PC-9 (cell line): ENCODE measurements around the gene ABLIM2. TPM values are rescaled to one million over a fixed set of nuclear protein-coding genes. Genes with fewer than 3 reads are reported as not detected.

Source experiments
- BruUV-seq: library from RNA; stranded (reverse); fragments of 400-500 nt; replicated peaks from 2 replicates; lab custom pipeline; 2021; lab: Mats Ljungman, UMichigan
- CTCF ChIA-PET: fragments of 300-600 bp; sonication (Branson Sonifier 250); formaldehyde crosslinking; loops from one replicate; lab custom pipeline; 2022; ENCODE audit warnings: antibody characterized with exemption; lab: Charles Lee
- POLR2A ChIA-PET: fragments of 300-600 bp; sonication (Branson Sonifier 250); formaldehyde crosslinking; loops from one replicate; lab custom pipeline; 2022; ENCODE audit warnings: antibody characterized with exemption; ENCODE audit not compliant: unreplicated experiment; lab: Charles Lee
- DNase-seq, 2 experiments: peaks; one replicate each; pipeline versions ENCODE4 v3.0.0 to v3.0.0-alpha.2; 2015 to 2022; ENCODE audit warnings: mixed read lengths in 1 of 2
- H2AFZ ChIP-seq: fragments of 200-600 bp; sonication (generic); 2 replicates; pipeline ENCODE4 v1.8.1; 2017; ENCODE audit warnings: antibody characterized with exemption
- H3F3A ChIP-seq: fragments of 200-600 bp; sonication (generic); 2 replicates; pipeline ENCODE4 v1.8.1; 2017; ENCODE audit warnings: antibody characterized with exemption, mild to moderate bottlenecking, low read depth; ENCODE audit not compliant: insufficient read depth
- H3K27ac ChIP-seq: fragments of 200-600 bp; sonication (generic); 2 replicates; pipeline ENCODE4 v1.6.1; 2016; ENCODE audit warnings: mixed run types
- H3K27me3 ChIP-seq: fragments of 200-600 bp; sonication (generic); 2 replicates; pipeline ENCODE4 v1.6.1; 2016; ENCODE audit warnings: low read depth, mixed run types; ENCODE audit not compliant: insufficient read depth
- H3K36me3 ChIP-seq: fragments of 200-600 bp; sonication (generic); 2 replicates; pipeline ENCODE4 v1.6.1; 2016; ENCODE audit warnings: low read depth, mixed run types
- H3K4me1 ChIP-seq: fragments of 200-600 bp; sonication (generic); replicated peaks from 2 replicates; pipeline ENCODE4 v1.6.1; 2016; ENCODE audit warnings: mixed run types; ENCODE audit not compliant: insufficient read depth
- H3K4me2 ChIP-seq: fragments of 200-600 bp; sonication (generic); 2 replicates; pipeline ENCODE4 v1.6.1; 2017; ENCODE audit warnings: mixed run types
- H3K4me3 ChIP-seq: fragments of 200-600 bp; sonication (generic); 2 replicates; pipeline ENCODE4 v1.6.1; 2016; ENCODE audit warnings: mixed run types
- H3K79me2 ChIP-seq: fragments of 200-600 bp; sonication (generic); 2 replicates; pipeline ENCODE4 v1.6.1; 2017; ENCODE audit warnings: low read depth, mixed run types
- H3K9me2 ChIP-seq: fragments of 200-600 bp; sonication (generic); 2 replicates; pipeline ENCODE4 v1.8.1; 2017; ENCODE audit warnings: mild to moderate bottlenecking; ENCODE audit not compliant: insufficient read depth
- H3K9me3 ChIP-seq: fragments of 200-600 bp; sonication (generic); 2 replicates; pipeline ENCODE4 v1.8.1; 2016; ENCODE audit warnings: low read depth; ENCODE audit not compliant: insufficient read depth
- H4K20me1 ChIP-seq: fragments of 200-600 bp; sonication (generic); 2 replicates; pipeline ENCODE4 v1.8.1; 2017; ENCODE audit not compliant: insufficient read depth
- CTCF ChIP-seq: fragments of 200-600 bp; sonication (generic); conservative IDR thresholded peaks from 2 replicates; pipeline ENCODE4 v1.6.1; 2017; ENCODE audit warnings: mixed run types, antibody characterized with exemption, mild to moderate bottlenecking, moderate library complexity
- EZH2 ChIP-seq: fragments of 200-600 bp; sonication (generic); IDR thresholded peaks from 2 replicates; pipeline ENCODE4 v1.8.0; 2017; ENCODE audit warnings: antibody characterized with exemption, low read depth
- intact Hi-C: fragments of 100-400 bp; cut with micrococcal nuclease; formaldehyde crosslinking; loops from one replicate; pipeline ENCODE4 v1.10.0; 2022; ENCODE audit not compliant: unreplicated experiment
- total RNA-seq: library from RNA; stranded (reverse); gene quantifications from 2 replicates; pipeline ENCODE4 v1.2.3, GENCODE V29; 2021

ABLIM2 gene
- total RNA-seq, 1 experiment from 2014 or later, result 1.6 TPM

GRCh38 chr4:8159537-8160232, 1.1 kb upstream of the ABLIM2 start:
- H3K27ac ChIP-seq, result no peak overlapping the region
- POLR2A ChIA-PET, result no interaction called here

GRCh38 chr4:8157944-8158709, 486 bp downstream of the ABLIM2 start:
- no TSS peak for BruUV-seq
- peak overlapping the region; percentile 80 for H3K4me2 ChIP-seq
- H3K36me3 ChIP-seq, result no peaks in the 10 kb centered on the region
- H4K20me1 ChIP-seq, result no peaks in the 10 kb centered on the region
- intact Hi-C loops, result no loop called here
- H3K27me3 ChIP-seq, result no peaks in the 10 kb centered on the region
- no peaks in the 10 kb centered on the region; the same call in 1 of the 2 replicates for H3K4me1 ChIP-seq
- ChIA-PET CTCF (interaction anchor here (0.7 kb wide), 1 partner anchor 356 kb away, joined by 3 read pairs; no protein-coding TSS in a partner anchor), POLR2A (no interaction called here)
- DNase-seq, result no peak
- no peaks in the 10 kb centered on the region for H3K9me3 ChIP-seq
- no peaks in the 10 kb centered on the region for H3K9me2 ChIP-seq
- H3K4me3 ChIP-seq, result peak overlapping the region; percentile 58
- H2AFZ ChIP-seq, result peak overlapping the region; percentile 58; the same call in 1 of the 2 replicates
- TF ChIP-seq CTCF (no peak), EZH2 (no peak)
- H3F3A ChIP-seq, result no peaks in the 10 kb centered on the region
- H3K27ac ChIP-seq, result no peak overlapping the region
- H3K79me2 ChIP-seq, result no peaks in the 10 kb centered on the region

More at GRCh38 chr4:8159537-8160232, 1.1 kb upstream of the ABLIM2 start:
- TF ChIP-seq EZH2 (no peak), CTCF (no peak)
- H3F3A ChIP-seq, result no peaks in the 10 kb centered on the region
- H3K9me3 ChIP-seq, result no peaks in the 10 kb centered on the region
- H3K4me1 ChIP-seq, result no peaks in the 10 kb centered on the region; the same call in 1 of the 2 replicates
- no peaks in the 10 kb centered on the region for H3K79me2 ChIP-seq
- CTCF ChIA-PET, result interaction anchor here (0.7 kb wide), 1 partner anchor 17 kb away, joined by 3 read pairs; no protein-coding TSS in a partner anchor
- intact Hi-C loops, result no loop called here
- H3K9me2 ChIP-seq, result no peaks in the 10 kb centered on the region
- no peaks in the 10 kb centered on the region for H4K20me1 ChIP-seq
- no peaks in the 10 kb centered on the region for H3K36me3 ChIP-seq
- H2AFZ ChIP-seq, result peak overlapping the region; percentile 93
- peak overlapping the region; percentile 90 for H3K4me3 ChIP-seq
- no peak for DNase-seq
- peak overlapping the region; percentile 85 for H3K4me2 ChIP-seq
- H3K27me3 ChIP-seq, result no peaks in the 10 kb centered on the region
- no TSS peak for BruUV-seq

- no peaks in the 10 kb centered on the region for H3K9me3 ChIP-seq
- H3K4me3 ChIP-seq, result no peak overlapping the region
- no peaks in the 10 kb centered on the region for H3F3A ChIP-seq
- H3K79me2 ChIP-seq, result no peaks in the 10 kb centered on the region
- intact Hi-C loops, result no loop called here
- no TSS peak for BruUV-seq
- H4K20me1 ChIP-seq, result no peaks in the 10 kb centered on the region
- no peaks in the 10 kb centered on the region for H3K27me3 ChIP-seq
- H2AFZ ChIP-seq, result no peak overlapping the region
- no peaks in the 10 kb centered on the region; the same call in 1 of the 2 replicates for H3K4me1 ChIP-seq
- CTCF ChIA-PET, result no interaction called here
- no peak for DNase-seq
- no peaks in the 10 kb centered on the region for H3K36me3 ChIP-seq
- TF ChIP-seq CTCF (no peak), EZH2 (no peak)
- H3K4me2 ChIP-seq, result no peak overlapping the region
- no peaks in the 10 kb centered on the region for H3K9me2 ChIP-seq
- POLR2A ChIA-PET, result no interaction called here
- no peak overlapping the region for H3K27ac ChIP-seq
Observed at GRCh38 chr4:8157496-8157895, 1.1 kb downstream of the ABLIM2 start.
